NCI-H226 (cell line): ENCODE data around the gene OSMR.

Source experiments
- DNase-seq: peaks from one replicate; pipeline ENCODE4 v3.0.0-alpha.2; 2015

Gene OSMR

DNA sequence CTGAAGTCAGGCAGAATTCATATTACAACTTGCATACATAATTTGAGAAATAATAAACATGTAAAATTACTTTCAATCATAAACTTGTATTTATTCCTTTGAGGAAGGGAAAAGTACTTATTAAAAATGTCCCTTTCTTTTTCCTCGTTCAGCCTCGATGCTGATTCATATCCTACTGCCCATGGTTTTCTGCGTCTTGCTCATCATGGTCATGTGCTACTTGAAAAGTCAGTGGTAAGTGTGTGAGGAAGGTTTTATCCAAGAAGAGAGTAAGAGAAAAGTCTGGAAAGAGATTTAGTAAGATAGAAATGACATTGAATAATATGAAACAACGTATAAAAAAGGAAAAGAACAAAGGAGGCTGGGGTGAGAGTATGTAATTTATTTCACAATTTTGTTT is 85.9 kb downstream of the OSMR start:
- DNase-seq, result no peak

DNA sequence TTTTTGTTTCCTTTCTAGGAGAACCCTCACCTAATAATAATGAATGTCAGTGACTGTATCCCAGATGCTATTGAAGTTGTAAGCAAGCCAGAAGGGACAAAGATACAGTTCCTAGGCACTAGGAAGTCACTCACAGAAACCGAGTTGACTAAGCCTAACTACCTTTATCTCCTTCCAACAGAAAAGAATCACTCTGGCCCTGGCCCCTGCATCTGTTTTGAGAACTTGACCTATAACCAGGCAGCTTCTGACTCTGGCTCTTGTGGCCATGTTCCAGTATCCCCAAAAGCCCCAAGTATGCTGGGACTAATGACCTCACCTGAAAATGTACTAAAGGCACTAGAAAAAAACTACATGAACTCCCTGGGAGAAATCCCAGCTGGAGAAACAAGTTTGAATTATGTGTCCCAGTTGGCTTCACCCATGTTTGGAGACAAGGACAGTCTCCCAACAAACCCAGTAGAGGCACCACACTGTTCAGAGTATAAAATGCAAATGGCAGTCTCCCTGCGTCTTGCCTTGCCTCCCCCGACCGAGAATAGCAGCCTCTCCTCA is 87.1 kb downstream of the OSMR start:
- no peak for DNase-seq

DNA sequence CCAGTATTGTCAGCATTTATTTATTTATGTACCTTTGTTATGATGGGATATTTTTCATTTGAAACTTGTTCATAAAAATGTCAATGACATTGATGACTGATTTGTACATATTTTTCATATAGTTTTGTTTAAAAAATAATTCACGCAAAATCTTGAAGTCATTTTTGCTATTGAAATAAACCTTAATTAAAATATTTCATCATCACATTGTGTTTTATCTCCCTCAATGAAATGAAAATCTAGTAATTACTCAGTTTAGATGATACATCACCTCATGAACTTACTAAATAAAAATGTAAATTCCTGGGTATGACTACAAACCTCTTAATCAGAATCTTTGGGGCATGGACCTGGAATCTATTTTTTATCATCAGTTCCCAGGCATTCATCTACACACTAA is 89.6 kb downstream of the OSMR start:
- no peak for DNase-seq

DNA sequence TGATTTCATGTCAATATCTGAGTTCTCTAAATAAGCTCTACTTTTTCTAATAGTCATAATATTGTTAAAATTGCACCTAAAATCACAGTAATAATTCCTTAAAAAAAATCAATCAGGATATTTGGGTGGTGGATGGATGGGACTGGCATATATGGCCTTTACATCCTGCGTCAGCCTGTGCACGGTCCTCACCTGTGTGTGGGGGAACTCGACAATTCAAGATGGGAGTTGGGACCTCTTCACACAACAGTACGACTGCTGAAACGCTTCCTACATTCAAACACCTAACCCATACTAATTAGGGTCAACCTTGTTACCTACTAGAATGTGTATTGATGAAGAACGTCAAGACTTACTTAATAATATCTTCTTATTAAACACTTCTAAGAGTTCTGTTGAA is 90.5 kb downstream of the OSMR start:
- DNase-seq, result no peak

DNA sequence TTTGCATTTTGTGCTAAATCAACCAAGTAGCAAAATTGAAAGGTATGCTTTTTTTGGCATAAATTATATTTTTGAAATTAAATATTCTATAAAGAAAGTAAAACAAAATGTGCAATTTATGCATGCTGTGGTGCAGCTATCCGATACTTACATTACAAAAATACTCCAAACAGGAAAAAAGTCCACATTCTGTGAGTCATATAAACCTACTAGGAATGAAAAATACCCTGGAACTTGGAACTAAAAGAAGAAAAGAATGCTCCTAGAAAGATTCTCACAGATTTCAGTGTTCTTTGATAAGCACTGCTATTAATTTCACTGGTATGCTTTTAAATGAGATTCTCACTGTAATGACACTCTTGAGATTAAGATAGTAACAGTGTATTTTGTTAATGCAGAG is 92.6 kb downstream of the OSMR start:
- no peak for DNase-seq

DNA sequence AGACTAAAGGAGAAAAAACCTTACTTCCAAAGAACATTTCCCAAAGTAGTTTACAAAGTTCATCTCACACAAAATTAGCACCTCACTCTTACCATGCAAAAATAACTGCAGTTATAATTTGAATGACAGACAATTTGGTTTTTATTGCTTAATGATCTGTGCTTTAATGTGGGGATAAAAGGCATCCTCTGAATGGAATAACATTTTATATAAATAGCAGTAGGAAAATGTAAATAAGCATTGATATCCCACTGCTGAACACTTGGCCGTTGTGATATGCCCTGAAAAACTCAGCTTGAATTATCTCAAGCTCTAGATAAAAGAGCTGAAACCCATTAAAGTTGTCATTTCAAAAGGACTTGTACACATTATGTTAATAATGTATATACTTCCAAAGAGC is 93.2 kb downstream of the OSMR start:
- DNase-seq, result no peak

DNA sequence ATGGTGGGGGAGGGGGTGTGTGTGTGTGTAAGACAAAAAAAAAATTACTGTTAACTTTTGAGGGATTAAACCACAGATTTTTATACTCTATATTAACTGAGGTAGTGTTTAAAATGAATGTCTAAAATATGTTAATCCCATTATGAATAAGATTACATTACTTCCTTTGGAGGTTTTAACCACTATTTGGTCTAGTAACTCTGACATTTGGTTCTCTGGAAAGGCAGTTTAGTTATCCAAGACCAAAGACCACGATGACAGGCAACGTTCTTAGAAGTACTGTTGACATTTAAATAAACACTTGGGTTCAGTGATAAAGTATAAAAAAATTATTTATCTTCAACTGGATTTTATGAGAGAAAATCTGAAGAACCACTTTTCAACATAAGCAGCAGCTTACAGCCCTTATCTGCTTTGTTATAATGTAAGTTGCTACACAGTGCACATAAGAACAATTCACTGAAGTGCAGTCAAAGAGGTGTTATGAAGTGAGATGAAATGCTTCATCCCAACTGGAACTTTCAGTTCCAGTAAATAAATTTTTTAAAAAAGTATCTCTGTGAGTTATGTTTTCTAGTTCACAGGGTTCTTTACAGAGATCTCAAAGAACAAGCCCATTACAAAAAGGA is 94.5 kb downstream of the OSMR start:
- no peak for DNase-seq

DNA sequence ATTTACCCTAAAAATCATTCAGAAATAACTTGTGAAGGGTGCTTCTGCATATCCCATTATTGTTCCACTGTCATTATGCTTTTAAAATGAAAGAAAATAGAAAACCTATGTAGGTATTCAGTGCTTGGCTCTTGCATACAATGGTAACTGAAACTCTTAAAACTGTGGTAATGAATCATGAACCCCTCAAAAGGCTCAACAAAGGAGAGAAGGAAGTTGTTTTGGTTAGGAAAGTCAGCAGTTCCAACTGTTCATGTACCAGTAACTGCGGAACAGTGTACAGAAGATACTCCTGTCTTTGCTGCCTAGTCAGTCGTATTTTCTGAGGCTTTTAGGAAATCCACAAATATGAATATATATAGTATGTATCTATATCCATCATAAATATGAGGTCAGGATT is 96.1 kb downstream of the OSMR start:
- no peak for DNase-seq

DNA sequence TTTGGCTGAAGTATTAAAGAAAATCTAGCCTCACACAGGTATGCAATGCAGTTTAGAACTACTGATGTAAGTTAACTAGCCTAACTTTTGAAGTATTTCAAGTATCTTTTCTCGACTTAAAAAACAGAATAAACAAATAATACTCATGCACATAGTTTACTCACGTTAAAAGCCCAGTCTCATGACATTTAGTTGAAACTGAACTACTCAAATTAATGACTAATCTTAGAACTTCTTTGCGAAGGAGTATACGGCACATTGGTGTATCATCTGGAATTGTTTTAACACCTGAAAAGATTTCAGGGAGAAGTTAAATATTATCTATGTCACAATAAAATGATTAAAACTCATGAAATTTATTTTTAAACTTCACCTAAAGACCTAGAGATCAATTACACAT is 98.5 kb downstream of the OSMR start:
- DNase-seq, result no peak

DNA sequence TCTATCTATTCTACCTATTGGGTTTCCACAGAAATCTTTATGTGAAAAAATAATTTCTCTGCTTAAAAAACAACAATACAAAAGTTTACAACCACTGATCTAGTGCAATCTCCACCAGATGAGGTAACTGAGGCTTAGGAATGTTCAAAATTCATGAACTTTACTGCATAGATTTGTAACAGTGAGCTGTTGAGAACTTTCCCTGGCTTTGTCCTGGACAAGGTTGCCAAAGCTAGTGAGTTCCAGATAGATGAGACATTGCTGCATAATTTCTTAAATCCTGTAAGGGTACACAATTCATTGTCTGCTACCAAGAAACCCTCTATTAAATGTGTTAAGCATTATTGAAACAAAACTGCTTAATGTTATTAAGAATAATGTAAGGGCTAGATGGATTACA is 102.7 kb downstream of the OSMR start:
- DNase-seq, result no peak

DNA sequence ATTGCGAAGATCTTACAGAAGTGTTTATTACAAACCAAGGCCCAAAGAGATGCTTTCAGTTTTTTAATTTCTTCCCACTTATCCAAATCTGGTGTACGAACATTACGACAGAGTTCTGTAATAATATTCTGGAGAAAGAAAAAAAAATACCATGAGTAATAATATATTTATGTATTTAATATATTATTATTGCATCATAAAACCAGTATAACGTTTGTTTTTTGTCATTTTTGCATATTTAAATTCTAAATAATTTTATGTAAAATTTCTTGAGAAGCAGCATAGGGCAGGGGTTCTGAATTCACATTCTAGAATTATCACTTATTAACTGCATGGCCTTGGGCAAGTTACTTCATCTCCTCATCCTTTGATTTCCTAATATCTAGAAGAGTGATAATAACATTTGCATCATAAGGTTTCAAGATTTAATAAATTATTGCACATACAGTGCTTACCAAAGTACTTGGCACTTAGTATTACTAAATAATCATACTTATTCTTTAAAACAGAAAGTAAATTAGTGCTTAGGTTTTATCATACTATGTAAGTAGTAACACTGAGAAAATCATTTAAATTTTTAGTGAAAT is 107.7 kb downstream of the OSMR start:
- DNase-seq, result no peak

DNA sequence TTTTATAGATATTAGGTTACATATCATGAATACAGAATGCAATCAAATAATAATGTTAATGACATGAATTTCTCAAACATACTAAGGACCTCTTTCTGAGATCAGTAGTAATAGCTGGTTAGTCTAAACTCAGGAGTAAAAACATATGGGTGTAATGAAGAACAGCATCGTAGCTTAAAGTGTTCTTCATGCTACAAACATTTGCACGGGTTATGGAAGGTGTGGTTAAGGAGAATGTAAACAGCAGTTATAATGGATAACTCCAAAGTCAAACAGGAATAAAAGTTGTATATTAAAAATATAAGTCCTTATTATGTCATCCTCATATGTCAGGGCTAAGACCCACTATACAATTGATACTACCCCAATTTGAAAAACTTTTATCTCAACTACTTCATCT is 115.9 kb downstream of the OSMR start:
- no peak for DNase-seq

DNA sequence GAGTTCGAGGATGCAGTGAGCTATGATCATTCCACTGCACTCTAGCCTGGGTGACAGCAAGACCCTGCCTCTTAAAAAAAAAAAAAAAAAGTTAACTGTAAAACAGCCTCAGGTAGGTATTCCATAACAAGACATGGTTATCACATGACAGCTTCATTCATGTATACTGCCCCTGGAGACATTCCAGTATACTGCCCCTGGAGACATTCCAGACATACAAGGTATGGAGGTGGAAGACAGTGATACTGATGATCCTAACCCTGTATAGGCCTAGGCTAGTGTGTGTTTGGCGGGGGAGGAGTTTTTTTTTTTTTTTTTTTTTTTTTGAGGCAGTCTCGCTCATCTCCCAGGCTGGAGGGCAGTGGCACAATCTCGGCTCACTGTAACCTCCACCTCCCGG is 122.9 kb downstream of the OSMR start:
- DNase-seq, result no peak

DNA sequence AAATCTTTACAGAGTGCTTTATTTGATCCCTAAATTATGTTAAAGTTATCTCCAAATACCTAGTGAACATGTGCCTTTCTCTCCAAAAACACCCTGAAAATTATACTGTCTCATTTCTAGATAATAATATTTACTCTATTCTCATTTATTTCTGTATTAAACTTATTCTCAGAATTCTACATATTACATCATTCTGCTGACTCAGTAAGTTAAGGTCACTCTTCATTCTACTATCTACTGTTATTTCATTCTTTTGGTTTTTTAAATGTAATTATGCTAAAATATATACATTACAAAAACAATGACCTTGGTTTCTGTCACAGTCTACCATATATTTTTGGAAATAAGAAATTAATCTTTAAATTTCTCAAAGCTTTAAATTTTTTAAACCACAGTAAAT is 132.2 kb downstream of the OSMR start:
- DNase-seq, result no peak

DNA sequence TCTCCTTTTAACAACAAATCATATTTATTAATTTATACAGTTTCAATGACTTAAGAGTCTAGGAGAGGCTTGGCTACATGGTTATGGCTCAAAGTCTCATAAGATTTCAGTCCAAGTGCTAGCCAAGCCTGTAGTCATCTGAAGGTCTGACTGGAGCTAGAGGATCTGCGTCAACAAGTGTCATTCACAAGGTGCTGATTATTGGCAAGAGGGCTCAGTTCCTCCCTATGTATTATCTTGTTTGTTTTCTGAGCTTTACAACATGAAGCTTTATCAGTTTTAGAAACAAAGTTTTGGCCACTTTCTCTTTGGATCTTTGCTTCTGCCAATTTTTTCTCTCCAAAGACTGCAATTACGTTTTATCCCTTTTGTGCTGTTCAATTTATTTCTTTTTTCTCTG is 133.7 kb downstream of the OSMR start:
- DNase-seq, result no peak
